RWPE2 (cell line): Measurements from ENCODE around the gene RBL1.
A peak's percentile ranks its signal among the peaks of the same experiment; 100 is the strongest.
"Not testable (repeated sequence)": the region's sequence is repeated elsewhere in the genome, so short reads cannot be mapped to it uniquely, and the experiment has no call there.

Experiments
- ATAC-seq: fragments of 200-7000 bp; cut with Tn5 transposase; 3 replicates; pipeline ENCODE4 v1.9.1; 2021; ENCODE audit warnings: low read depth
- DNase-seq: peaks from one replicate; pipeline ENCODE4 v3.0.0-alpha.2; 2020; ENCODE audit warnings: low spot score
- H3K27ac ChIP-seq: fragments of 450-650 bp; 2 replicates; pipeline ENCODE4 v1.5.1; 2017; ENCODE audit warnings: mild to moderate bottlenecking; ENCODE audit not compliant: poor library complexity, severe bottlenecking
- H3K27me3 ChIP-seq: fragments of 250-450 bp; sonication (Bioruptor Pico); 2 replicates; pipeline ENCODE4 v1.5.1; 2021; ENCODE audit warnings: mild to moderate bottlenecking, moderate library complexity; ENCODE audit not compliant: insufficient read depth, poor library complexity, severe bottlenecking
- H3K36me3 ChIP-seq: fragments of 250-450 bp; sonication (Bioruptor Pico); 2 replicates; pipeline ENCODE4 v1.5.1; 2020; ENCODE audit warnings: low read depth, mild to moderate bottlenecking, moderate library complexity
- H3K4me1 ChIP-seq: fragments of 250-450 bp; sonication (Bioruptor Pico); 2 replicates; pipeline ENCODE4 v1.5.1; 2021; ENCODE audit warnings: mild to moderate bottlenecking, moderate library complexity; ENCODE audit not compliant: insufficient read depth, poor library complexity, severe bottlenecking
- H3K4me3 ChIP-seq: fragments of 250-450 bp; sonication (Bioruptor Pico); 2 replicates; pipeline ENCODE4 v1.5.1; 2021; ENCODE audit warnings: mild to moderate bottlenecking, moderate library complexity; ENCODE audit not compliant: severe bottlenecking
- H3K9me3 ChIP-seq: fragments of 250-450 bp; sonication (Bioruptor Pico); 2 replicates; pipeline ENCODE4 v1.5.1; 2021; ENCODE audit warnings: mild to moderate bottlenecking, moderate library complexity; ENCODE audit not compliant: severe bottlenecking
- TF ChIP-seq, protein P1 (sequence below): fragments of 450-650 bp; IDR thresholded peaks from one replicate; pipeline ENCODE4 v1.5.1; 2017; ENCODE audit warnings: mild to moderate bottlenecking, moderate library complexity; ENCODE audit not compliant: poor library complexity, severe bottlenecking

The RBL1 gene

GRCh38 chr20:37011147-37011546, 84.7 kb downstream of the RBL1 start:
- Histone ChIP-seq H3K27ac (no peak overlapping the region), H3K4me1 (no peaks in the 10 kb centered on the region)

GRCh38 chr20:37007898-37008649, 87.7 kb downstream of the RBL1 start:
- DNase-seq: no peak

More at GRCh38 chr20:37011147-37011546, 84.7 kb downstream of the RBL1 start:
- DNase-seq: no peak
- no peaks in the 10 kb centered on the region for H3K27me3 ChIP-seq
- H3K36me3 ChIP-seq: peaks cover 53% of the 10 kb centered on the region
- TF ChIP-seq, protein P1, sequence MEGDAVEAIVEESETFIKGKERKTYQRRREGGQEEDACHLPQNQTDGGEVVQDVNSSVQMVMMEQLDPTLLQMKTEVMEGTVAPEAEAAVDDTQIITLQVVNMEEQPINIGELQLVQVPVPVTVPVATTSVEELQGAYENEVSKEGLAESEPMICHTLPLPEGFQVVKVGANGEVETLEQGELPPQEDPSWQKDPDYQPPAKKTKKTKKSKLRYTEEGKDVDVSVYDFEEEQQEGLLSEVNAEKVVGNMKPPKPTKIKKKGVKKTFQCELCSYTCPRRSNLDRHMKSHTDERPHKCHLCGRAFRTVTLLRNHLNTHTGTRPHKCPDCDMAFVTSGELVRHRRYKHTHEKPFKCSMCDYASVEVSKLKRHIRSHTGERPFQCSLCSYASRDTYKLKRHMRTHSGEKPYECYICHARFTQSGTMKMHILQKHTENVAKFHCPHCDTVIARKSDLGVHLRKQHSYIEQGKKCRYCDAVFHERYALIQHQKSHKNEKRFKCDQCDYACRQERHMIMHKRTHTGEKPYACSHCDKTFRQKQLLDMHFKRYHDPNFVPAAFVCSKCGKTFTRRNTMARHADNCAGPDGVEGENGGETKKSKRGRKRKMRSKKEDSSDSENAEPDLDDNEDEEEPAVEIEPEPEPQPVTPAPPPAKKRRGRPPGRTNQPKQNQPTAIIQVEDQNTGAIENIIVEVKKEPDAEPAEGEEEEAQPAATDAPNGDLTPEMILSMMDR: no peak
- no peaks in the 10 kb centered on the region for H3K9me3 ChIP-seq
- no peak for ATAC-seq
- no peak overlapping the region for H3K4me3 ChIP-seq

DNA sequence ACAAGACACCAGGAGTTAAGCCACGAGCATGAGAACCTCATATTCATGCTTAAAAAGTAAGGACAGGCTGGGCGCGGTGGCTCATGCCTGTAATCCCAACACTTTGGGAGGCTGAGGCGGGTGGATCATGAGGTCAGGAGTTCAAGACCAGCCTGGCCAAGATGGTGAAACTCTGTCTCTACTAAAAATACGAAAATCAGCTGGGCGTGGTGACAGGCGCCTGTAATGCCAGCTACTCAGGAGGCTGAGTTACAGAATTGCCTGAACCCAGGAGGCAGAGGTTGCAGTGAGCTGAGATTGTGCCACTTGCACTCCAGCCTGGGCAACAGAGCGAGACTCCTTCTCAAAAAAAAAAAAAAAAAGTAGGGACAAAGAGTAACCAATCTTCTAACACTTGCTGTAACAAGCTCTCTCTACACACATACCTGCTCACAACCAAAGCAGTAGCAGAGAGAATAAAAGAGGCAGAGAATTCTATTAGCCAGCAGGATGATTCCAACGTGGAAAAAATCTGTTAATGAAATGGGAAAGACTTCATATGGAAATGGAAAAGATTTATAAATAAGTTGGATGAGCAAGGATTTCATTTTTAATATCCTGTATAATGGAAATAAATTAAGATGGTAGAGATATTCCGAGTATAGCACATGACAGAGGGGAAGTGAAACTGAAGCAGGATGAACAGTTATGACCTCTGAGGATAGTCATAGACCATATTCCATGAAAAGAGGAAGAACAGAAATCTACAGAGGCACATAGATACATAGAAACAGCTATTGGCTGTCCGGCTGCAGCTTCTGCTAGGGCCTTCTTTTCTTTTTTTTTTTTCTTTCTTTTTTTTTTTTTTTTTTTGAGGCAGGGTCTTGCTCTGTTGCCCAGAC, 90.5 kb downstream of the RBL1 start:
- not testable (repeated sequence) for ATAC-seq

More at GRCh38 chr20:37007898-37008649, 87.7 kb downstream of the RBL1 start:
- Histone ChIP-seq H3K4me3 (no peak overlapping the region), H3K4me1 (no peaks in the 10 kb centered on the region), H3K36me3 (peaks cover 59% of the 10 kb centered on the region), H3K27ac (no peak overlapping the region), H3K9me3 (no peaks in the 10 kb centered on the region), H3K27me3 (no peaks in the 10 kb centered on the region)
- ATAC-seq: peak; percentile 51; the same call in 1 of the 3 replicates
- TF ChIP-seq, protein P1: peak; percentile 42

GRCh38 chr20:37001634-37002033, 94.2 kb downstream of the RBL1 start:
- not testable (repeated sequence) for H3K4me1 ChIP-seq, H3K27ac ChIP-seq, DNase-seq, H3K4me3 ChIP-seq, H3K27me3 ChIP-seq, H3K9me3 ChIP-seq, ATAC-seq
- peaks cover 57% of the 10 kb centered on the region for H3K36me3 ChIP-seq

More for the DNA sequence above, 90.5 kb downstream of the RBL1 start:
- not testable (repeated sequence) for H3K4me1 ChIP-seq, DNase-seq, H3K27me3 ChIP-seq, H3K27ac ChIP-seq, H3K4me3 ChIP-seq, H3K9me3 ChIP-seq
- peaks cover 55% of the 10 kb centered on the region for H3K36me3 ChIP-seq

GRCh38 chr20:37000171-37000570, 95.6 kb downstream of the RBL1 start:
- not testable (repeated sequence) for H3K27me3 ChIP-seq, DNase-seq, H3K4me1 ChIP-seq, H3K4me3 ChIP-seq, H3K27ac ChIP-seq, H3K9me3 ChIP-seq, ATAC-seq
- peaks cover 65% of the 10 kb centered on the region for H3K36me3 ChIP-seq

- no peaks in the 10 kb centered on the region for H3K4me1 ChIP-seq
- no peaks in the 10 kb centered on the region for H3K9me3 ChIP-seq
- no peak overlapping the region for H3K27ac ChIP-seq
- ATAC-seq: no peak
- H3K27me3 ChIP-seq: no peaks in the 10 kb centered on the region
- peaks cover 61% of the 10 kb centered on the region for H3K36me3 ChIP-seq
- DNase-seq: no peak
- TF ChIP-seq, protein P1: no peak
- H3K4me3 ChIP-seq: no peak overlapping the region
These were observed 97.1 kb downstream of the RBL1 start for GRCh38 chr20:36998652-36999051.
